Activated T-helper 9 cell treated with anti-CD3 and anti-CD28 coated beads, Interleukin-2, amount 50 U/mL, for 16 hours (primary cell): ENCODE data around the gene FBXO34.

Experiments
- DNase-seq: peaks from one replicate; pipeline ENCODE4 v3.0.0-alpha.2; 2020; ENCODE audit warnings: low read depth

Gene FBXO34

GRCh38 chr14:55270832-55271571 is at the start of gene FBXO34:
Gene FBXO34 (plus strand): TSS chr14:55271421. CDS start chr14:55350391, 78,970 bp downstream.
- DNase-seq: peak; percentile 99

GRCh38 chr14:55221968-55222367 is 49.3 kb upstream of the FBXO34 start:
- DNase-seq: no peak

GRCh38 chr14:55223364-55223763 is 47.9 kb upstream of the FBXO34 start:
- DNase-seq: no peak

- no peak for DNase-seq
These were observed 43.0 kb upstream of the FBXO34 start for GRCh38 chr14:55228261-55228660.

GRCh38 chr14:55233591-55233990 is 37.6 kb upstream of the FBXO34 start:
- DNase-seq: no peak

- DNase-seq: no peak
These were observed 33.1 kb upstream of the FBXO34 start for GRCh38 chr14:55238019-55238680.

- DNase-seq: no peak
These were observed 31.9 kb upstream of the FBXO34 start for GRCh38 chr14:55239320-55239719.

- no peak for DNase-seq
These were observed 30.6 kb upstream of the FBXO34 start for GRCh38 chr14:55240526-55241178.

- no peak for DNase-seq
These were observed 29.5 kb upstream of the FBXO34 start for GRCh38 chr14:55241673-55242072.

- no peak for DNase-seq
These were observed 27.8 kb upstream of the FBXO34 start for GRCh38 chr14:55243386-55243785.

GRCh38 chr14:55243813-55244212 is 27.4 kb upstream of the FBXO34 start:
- DNase-seq: no peak

- DNase-seq: no peak
These were observed 25.5 kb upstream of the FBXO34 start for GRCh38 chr14:55245657-55246268.

GRCh38 chr14:55248411-55248810 is 22.8 kb upstream of the FBXO34 start:
- DNase-seq: no peak

GRCh38 chr14:55249423-55249822 is 21.8 kb upstream of the FBXO34 start:
- no peak for DNase-seq

- DNase-seq: no peak
These were observed 17.9 kb upstream of the FBXO34 start for GRCh38 chr14:55253276-55253675.

GRCh38 chr14:55254581-55254980 is 16.6 kb upstream of the FBXO34 start:
- no peak for DNase-seq

GRCh38 chr14:55255979-55256378 is 15.2 kb upstream of the FBXO34 start:
- no peak for DNase-seq

GRCh38 chr14:55256586-55256985 is 14.6 kb upstream of the FBXO34 start:
- DNase-seq: no peak

GRCh38 chr14:55265197-55265596 is 6.0 kb upstream of the FBXO34 start:
- no peak for DNase-seq

- no peak for DNase-seq
These were observed 3.4 kb upstream of the FBXO34 start for GRCh38 chr14:55267820-55268219.

GRCh38 chr14:55271572-55272298 is 514 bp downstream of the FBXO34 start:
- peak; percentile 26 for DNase-seq

- DNase-seq: no peak
These were observed 1.2 kb downstream of the FBXO34 start for GRCh38 chr14:55272387-55272786.
